DMS153 treated with DMSO at 0.1 percent for 48 hours (cell line): ENCODE results near the gene MYOZ3.

Source experiments
- DNase-seq: peaks from one replicate; lab custom pipeline; 2025; ENCODE audit not compliant: unreplicated experiment; lab: John Stamatoyannopoulos, UW

MYOZ3 gene

GRCh38 chr5:150700246-150700593 is 39.2 kb downstream of the MYOZ3 start:
- DNase-seq: no peak

GRCh38 chr5:150700594-150701377 is 39.7 kb downstream of the MYOZ3 start, which contains the start of gene RBM22:
Gene RBM22, minus strand, starts transcription at chr5:150701062. Its CDS starts 77 bp downstream, at chr5:150700985.
- DNase-seq: peak; percentile 59

GRCh38 chr5:150703762-150704161 is 42.7 kb downstream of the MYOZ3 start:
- no peak for DNase-seq

- no peak for DNase-seq
These were observed 45.8 kb downstream of the MYOZ3 start for GRCh38 chr5:150706776-150707390.

- no peak for DNase-seq
These were observed 49.1 kb downstream of the MYOZ3 start for GRCh38 chr5:150710165-150710564.

GRCh38 chr5:150723845-150724244 is 62.8 kb downstream of the MYOZ3 start:
- no peak for DNase-seq
